Activated CD4-positive, CD25-positive, alpha-beta regulatory T cell treated with anti-CD3 and anti-CD28 coated beads, Interleukin-2, amount 50 U/mL, for 16 hours (primary cell): ENCODE data around the gene PLCD1.
"Not testable (repeated sequence)": the region's sequence is repeated elsewhere in the genome, so short reads cannot be mapped to it uniquely, and the experiment has no call there.

Experiments used
- DNase-seq: peaks from one replicate; pipeline ENCODE4 v3.0.0-alpha.2; 2020; ENCODE audit warnings: low read depth, low spot score

PLCD1 gene

GRCh38 chr3:38029400-38030125 is at the start of gene PLCD1:
PLCD1 (minus strand) TSS chr3:38029642; CDS start chr3:38029539, 103 bp downstream.
- no peak for DNase-seq

DNA sequence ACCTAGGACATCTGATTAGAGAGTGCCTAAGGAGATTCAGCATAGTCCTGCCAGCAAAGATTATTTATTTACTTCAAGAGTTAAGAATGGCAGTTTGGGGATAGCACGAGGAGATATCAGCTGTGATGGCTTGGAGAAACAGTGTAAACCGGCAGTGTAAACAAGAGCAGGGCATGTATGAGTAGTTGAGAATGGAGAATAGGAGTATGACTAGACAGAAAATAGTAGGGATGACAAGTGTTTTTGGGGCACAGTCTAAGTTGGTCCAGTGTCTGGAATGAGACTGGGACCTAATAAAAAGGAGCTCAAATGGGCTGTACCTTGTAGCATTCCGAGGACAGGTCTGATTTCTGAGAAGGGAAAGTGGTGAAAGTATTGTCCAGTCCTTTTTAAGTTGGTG is 47.6 kb upstream of the PLCD1 start:
- not testable (repeated sequence) for DNase-seq

- no peak for DNase-seq
Measured at GRCh38 chr3:38070013-38070412, 40.6 kb upstream of the PLCD1 start.

- no peak for DNase-seq
Measured at GRCh38 chr3:38067508-38068233, 38.2 kb upstream of the PLCD1 start.

GRCh38 chr3:38064453-38064852 is 35.0 kb upstream of the PLCD1 start:
- DNase-seq: not testable (repeated sequence)

GRCh38 chr3:38062809-38063208 is 33.4 kb upstream of the PLCD1 start:
- no peak for DNase-seq

- DNase-seq: no peak
Measured at GRCh38 chr3:38059591-38059990, 30.1 kb upstream of the PLCD1 start.

DNA sequence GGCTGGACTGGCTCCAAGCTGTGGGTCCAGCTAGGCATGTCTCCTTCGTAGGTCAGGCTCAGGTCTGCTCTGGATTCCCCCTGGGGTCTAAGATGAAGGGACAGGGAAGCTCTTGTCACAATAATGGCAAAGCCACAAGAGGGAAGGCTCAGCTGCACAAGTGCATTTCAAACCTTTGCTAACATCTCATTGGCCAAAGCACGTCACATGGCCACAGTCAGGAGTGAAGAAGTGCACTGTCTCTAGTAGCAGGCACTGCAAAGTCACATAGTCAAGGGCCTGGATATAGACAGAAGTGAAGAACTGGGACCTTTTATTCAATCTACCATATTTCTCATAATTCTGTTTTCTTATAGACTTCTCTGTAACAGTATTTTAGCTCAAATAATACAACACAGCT is 29.7 kb upstream of the PLCD1 start:
- DNase-seq: no peak

DNA sequence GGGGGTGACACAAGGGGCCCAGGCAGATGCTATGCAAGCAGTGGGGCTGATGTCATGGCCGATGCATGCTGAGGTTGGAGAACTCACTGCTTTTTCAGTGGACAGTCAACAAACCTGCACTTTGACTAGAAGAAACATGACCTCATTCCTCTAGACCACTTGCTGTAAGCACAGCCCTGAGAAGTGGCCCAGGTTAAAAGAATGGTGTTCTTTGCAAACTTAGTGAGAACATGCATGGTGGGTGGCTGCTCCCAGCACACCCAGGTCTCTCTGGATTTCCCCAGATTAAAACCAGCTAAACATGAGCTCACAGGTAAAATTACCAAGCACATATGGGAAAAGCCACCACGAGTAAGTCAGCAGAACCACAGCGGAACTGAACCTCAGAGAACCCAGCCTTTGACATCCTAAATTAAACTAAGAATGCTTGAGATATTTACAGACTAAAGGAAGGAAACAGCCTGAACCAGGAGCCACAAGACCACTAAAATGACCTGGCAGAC is 25.1 kb upstream of the PLCD1 start:
- no peak for DNase-seq

DNA sequence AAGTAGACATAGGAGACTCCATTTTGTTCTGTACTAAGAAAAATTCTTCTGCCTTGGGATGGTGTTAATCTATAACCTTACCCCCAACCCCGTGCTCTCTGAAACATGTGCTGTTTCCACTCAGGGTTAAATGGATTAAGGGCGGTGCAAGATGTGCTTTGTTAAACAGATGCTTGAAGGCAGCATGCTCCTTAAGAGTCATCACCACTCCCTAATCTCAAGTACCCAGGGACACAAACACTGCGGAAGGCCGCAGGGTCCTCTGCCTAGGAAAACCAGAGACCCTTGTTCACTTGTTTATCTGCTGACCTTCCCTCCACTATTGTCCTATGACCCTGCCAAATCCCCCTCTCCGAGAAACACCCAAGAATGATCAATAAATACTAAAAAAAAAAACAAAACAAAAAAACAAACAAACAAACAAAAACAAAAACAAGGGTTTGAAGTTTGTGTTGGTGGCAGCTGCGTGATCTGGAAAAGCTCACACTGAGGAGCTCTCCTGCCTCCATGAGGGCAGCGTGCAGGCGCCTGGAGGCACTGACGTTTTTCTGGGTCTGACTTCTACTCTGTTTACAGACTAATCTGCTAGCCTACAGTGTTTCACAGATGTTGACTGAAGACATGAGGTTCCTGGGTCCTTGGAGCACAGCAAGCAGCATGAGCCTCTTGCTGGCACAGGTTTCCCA is 24.5 kb upstream of the PLCD1 start:
- DNase-seq: not testable (repeated sequence)

- DNase-seq: not testable (repeated sequence)
Measured at GRCh38 chr3:38053286-38053685, 23.8 kb upstream of the PLCD1 start.

- DNase-seq: no peak
Measured at GRCh38 chr3:38051131-38051530, 21.7 kb upstream of the PLCD1 start.

DNA sequence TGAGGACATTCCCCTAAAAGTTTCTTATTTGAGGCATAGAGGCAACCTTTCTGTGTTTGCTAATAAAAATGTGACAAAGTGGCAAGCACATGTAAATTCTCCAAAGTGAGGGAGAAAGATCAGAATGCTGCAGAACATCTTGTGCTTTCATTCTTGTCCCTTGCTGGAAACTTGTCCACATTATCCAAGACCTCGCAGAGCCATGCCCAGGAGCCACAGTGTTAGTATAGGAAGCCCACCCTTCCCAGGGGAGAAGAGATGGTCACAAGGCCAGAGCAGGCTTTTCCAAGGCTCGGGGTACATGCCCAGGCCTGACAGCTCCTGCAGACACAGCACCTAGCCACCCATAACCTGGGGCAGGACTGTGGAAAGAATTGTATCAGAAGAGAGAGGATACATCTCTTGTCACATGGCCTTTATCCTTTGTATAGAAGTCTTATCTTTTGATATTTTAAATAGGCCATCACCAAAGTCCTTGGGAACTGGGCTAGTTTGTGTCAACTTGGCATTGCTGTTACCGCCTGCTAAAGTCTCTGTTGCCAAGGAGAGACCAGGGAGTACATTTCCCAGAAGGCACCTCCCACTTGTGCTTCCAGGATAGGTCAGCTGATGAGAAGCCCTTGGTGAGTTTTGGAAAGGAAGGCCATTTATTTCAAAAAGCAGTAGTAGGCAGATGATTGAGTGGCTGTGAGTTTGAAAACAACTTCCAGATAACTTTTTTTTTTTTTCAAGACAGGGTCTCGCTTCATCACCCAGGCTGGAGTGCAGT is 20.1 kb upstream of the PLCD1 start:
- DNase-seq: no peak

DNA sequence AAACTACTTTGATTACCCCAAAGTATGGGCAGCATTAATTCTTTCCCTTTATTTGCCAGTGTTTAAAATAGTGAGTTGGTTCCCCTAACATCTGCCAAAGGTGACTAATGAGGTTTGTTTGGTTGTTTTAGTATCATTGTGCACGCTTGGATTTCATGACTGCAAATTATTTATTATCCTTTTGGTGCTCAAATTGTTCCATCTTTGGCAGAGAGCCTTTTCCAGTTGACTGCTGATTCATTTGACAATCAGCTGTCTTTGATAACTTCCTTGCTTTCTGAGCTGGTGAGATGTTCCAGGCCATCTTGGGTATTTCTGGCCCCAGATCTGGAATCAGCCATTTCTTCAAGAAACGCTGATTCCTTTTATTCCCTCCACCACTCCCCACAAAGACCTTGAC is 18.5 kb upstream of the PLCD1 start:
- no peak for DNase-seq

DNA sequence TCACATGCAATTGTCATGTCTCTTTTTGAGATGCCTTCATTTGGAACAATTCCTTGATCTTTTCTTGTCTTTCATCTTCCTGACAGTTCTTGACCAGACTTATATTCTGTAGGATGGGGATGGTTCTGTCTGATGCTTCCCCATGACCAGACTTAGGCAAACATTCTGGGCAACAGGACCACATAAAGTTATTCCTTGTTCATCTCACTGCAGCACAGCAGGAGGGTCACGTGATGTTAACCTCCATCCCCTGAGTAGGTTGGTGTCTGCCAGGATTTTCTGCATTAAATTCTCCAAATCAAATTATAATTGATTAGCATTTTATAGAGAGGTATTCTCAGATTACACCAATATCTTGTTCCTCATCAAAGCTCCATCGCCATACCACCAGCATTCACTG is 17.4 kb upstream of the PLCD1 start:
- no peak for DNase-seq

DNA sequence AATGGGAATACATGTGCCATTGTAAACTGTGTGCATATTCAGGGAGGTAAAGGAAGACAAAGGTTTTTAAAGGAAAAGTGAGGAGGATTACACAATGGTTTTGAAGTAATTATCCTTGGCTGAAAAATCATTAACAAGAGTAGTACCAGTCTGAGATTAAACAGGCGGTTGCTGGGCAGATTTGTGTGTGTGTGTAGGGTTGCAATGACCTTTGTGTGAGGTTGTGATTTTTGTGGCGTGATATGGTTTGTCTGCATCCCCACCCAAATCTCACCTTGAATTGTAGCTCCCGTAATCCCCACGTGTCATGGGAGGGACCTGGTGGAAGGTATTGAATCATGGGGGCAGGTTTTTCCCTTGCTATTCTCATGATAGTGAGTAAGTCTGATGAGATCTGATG is 16.6 kb upstream of the PLCD1 start:
- no peak for DNase-seq

GRCh38 chr3:38043486-38043885 is 14.0 kb upstream of the PLCD1 start:
- DNase-seq: no peak

DNA sequence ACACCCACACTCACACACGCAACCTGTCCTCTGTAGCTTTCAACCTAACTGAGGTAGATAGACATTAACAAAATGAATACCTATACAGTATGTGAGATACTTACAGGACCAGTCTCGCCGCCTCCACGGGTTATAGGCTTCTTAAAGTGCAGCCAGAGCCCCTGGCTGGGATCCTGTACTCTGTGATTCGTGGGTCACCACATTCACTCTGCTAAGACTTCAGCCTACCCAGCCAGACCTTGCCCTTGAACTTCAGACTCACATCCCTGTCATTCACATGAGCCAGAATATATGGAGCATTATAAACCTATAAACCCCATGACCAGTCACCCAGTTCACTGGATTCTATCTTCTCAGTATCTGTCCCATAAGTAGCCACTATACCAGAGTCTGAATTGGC is 11.0 kb upstream of the PLCD1 start:
- no peak for DNase-seq

- DNase-seq: no peak
Measured at GRCh38 chr3:38039899-38040261, 10.4 kb upstream of the PLCD1 start.

DNA sequence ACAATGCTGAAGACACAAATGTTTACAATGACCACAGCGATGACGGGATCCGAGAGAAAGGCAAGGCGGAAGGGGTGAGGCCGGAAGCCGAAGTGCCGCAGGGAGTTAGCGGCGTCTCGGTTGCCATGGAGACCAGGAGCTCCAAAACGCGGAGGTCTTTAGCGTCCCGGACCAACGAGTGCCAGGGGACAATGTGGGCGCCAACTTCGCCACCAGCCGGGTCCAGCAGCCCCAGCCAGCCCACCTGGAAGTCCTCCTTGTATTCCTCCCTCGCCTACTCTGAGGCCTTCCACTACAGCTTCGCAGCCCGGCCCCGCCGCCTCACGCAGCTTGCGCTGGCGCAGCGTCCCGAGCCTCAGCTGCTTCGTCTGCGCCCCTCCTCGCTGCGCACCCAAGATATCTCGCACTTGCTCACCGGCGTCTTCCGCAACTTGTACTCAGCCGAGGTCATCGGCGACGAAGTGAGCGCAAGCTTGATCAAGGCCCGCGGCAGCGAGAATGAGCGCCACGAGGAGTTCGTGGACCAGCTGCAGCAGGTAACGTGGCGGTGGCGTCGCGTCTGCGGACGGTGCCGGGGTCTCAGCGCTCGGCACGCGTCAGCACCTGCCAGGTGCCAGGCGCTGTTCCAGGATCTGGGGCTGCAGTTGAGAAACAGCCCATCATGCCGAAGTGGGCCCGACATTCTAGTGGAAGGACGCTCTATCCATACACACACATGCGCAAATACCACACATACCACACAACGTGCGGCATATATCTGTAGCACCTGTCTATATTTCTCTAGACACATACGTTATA is 9.9 kb upstream of the PLCD1 start, which contains the start of gene DLEC1:
DLEC1 (plus strand) TSS at position 108 of the 798 bp plus-strand sequence; CDS start at position 126, 18 bp downstream.
- DNase-seq: peak; percentile 54

DNA sequence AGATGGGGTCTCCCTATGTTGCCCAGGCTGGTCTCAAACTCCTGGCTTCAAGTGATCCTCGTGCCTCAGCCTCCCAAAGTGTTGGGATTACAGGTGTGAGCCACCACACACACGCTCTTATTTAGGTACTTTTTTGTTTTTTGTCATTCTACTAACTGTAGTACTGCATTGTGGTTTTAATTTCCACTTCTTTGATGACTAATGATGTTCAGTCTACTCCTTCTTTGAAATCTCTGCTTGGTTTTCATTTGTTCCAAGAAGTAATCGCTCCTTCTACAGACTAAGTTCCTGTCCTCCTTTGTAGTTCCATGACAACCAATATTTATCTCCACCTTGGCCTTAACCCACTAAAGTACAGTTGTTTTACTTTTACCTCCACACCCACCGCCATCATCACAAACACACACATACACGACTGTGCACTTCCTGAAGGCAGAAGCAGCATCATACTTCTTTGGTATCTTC is 9.0 kb upstream of the PLCD1 start:
- no peak for DNase-seq
